T1000 (cell line): Measurements from ENCODE around the gene ANAPC7.
"Not testable (repeated sequence)": the region's sequence is repeated elsewhere in the genome, so short reads cannot be mapped to it uniquely, and the experiment has no call there.

Source experiments
- DNase-seq: peaks from one replicate; lab custom pipeline; 2025; ENCODE audit warnings: mixed read lengths; lab: John Stamatoyannopoulos, UW

ANAPC7 gene

GRCh38 chr12:110403146-110403975 lies at the start of gene ANAPC7:
ANAPC7 (minus strand) TSS chr12:110403708; CDS start chr12:110403627, 81 bp downstream.
- DNase-seq, result peak; percentile 78

- no peak for DNase-seq
Observed at GRCh38 chr12:110451263-110451662, 47.8 kb upstream of the ANAPC7 start.

- peak; percentile 71 for DNase-seq
Observed at GRCh38 chr12:110449799-110450497, 46.4 kb upstream of the ANAPC7 start, which contains the start of gene ARPC3. ARPC3 (minus strand) TSS chr12:110450337; CDS start chr12:110450260, 77 bp downstream.

- no peak for DNase-seq
Observed at GRCh38 chr12:110444455-110444854, 40.9 kb upstream of the ANAPC7 start.

- no peak for DNase-seq
Observed at GRCh38 chr12:110436231-110436630, 32.7 kb upstream of the ANAPC7 start.

- DNase-seq, result no peak
Observed at GRCh38 chr12:110431957-110432587, 28.6 kb upstream of the ANAPC7 start.

GRCh38 chr12:110429676-110430075 lies 26.2 kb upstream of the ANAPC7 start:
- not testable (repeated sequence) for DNase-seq

GRCh38 chr12:110426406-110426805 lies 22.9 kb upstream of the ANAPC7 start:
- no peak for DNase-seq

GRCh38 chr12:110424237-110424636 lies 20.7 kb upstream of the ANAPC7 start:
- no peak for DNase-seq

- no peak for DNase-seq
Observed at GRCh38 chr12:110421701-110422100, 18.2 kb upstream of the ANAPC7 start.

GRCh38 chr12:110421159-110421661 lies 17.7 kb upstream of the ANAPC7 start:
- no peak for DNase-seq

GRCh38 chr12:110420644-110421043 lies 17.1 kb upstream of the ANAPC7 start:
- not testable (repeated sequence) for DNase-seq

- not testable (repeated sequence) for DNase-seq
Observed at GRCh38 chr12:110417113-110417512, 13.6 kb upstream of the ANAPC7 start.

- not testable (repeated sequence) for DNase-seq
Observed at GRCh38 chr12:110410086-110410485, 6.6 kb upstream of the ANAPC7 start.

GRCh38 chr12:110405126-110405662 lies 1.7 kb upstream of the ANAPC7 start:
- DNase-seq, result not testable (repeated sequence)

GRCh38 chr12:110403976-110404682 lies 621 bp upstream of the ANAPC7 start:
- peak; percentile 58 for DNase-seq

- no peak for DNase-seq
Observed at GRCh38 chr12:110382683-110383082, 20.8 kb downstream of the ANAPC7 start.

- DNase-seq, result no peak
Observed at GRCh38 chr12:110379631-110380030, 23.9 kb downstream of the ANAPC7 start.

- DNase-seq, result no peak
Observed at GRCh38 chr12:110379197-110379596, 24.3 kb downstream of the ANAPC7 start.

GRCh38 chr12:110378131-110378790 lies 25.2 kb downstream of the ANAPC7 start:
- not testable (repeated sequence) for DNase-seq
